ENCODE data around the gene DSTN.

GRCh38 chr20:17630806-17631195, 60.9 kb downstream of the DSTN start:
- TF ChIP-seq GATA1 (IDR thresholded peaks at IDR 0.05; ENCODE audit: low read depth, low read length) = no peak
- no peak for TF ChIP-seq POLR2A (IDR thresholded peaks at IDR 0.05; ENCODE audit: low read length)

All from erythroblast (primary cell).